Left ventricle myocardium inferior (tissue), 1 donor: ENCODE results near the gene UROC1. TPM values are rescaled to one million over a fixed set of nuclear protein-coding genes. Genes with fewer than 3 reads are reported as not detected.

ENCODE experiments used
- DNase-seq: peaks from one replicate; pipeline ENCODE4 v3.0.0-alpha.2; 2020
- H3K27ac ChIP-seq: fragments of 200-600 bp; replicated peaks from 2 replicates; pipeline ENCODE4 v1.8.0; 2021
- H3K27me3 ChIP-seq: fragments of 200-600 bp; 2 replicates; pipeline ENCODE4 v1.8.0; 2021; ENCODE audit warnings: low read depth
- H3K36me3 ChIP-seq: fragments of 200-600 bp; 2 replicates; pipeline ENCODE4 v1.8.0; 2021
- H3K4me1 ChIP-seq: fragments of 200-600 bp; 2 replicates; pipeline ENCODE4 v1.8.0; 2021
- H3K4me3 ChIP-seq: fragments of 200-600 bp; 2 replicates; pipeline ENCODE4 v1.8.0; 2021; ENCODE audit warnings: mild to moderate bottlenecking, moderate library complexity
- H3K9me3 ChIP-seq: fragments of 200-600 bp; replicated peaks from 2 replicates; pipeline ENCODE4 v1.8.0; 2021
- intact Hi-C: fragments of 100-400 bp; cut with micrococcal nuclease; formaldehyde crosslinking; loops from one replicate; pipeline ENCODE4 v1.11.0; 2022
- total RNA-seq: library from RNA; stranded (reverse); fragmentation: NEBNext Ultra II Directional; extraction: Animal tissue kit (Norgen Biotek cat#: 25700); gene quantifications from one replicate; pipeline ENCODE4 v1.2.1, GENCODE V29; 2021
- TF ChIP-seq, protein P1 (sequence below): fragments of 200-600 bp; IDR thresholded peaks from 2 replicates; pipeline ENCODE4 v1.8.0; 2021; ENCODE audit warnings: antibody characterized with exemption, mild to moderate bottlenecking, borderline replicate concordance
- donor health status: DM: no; HTN: yes; CAD: no; lungs with severe emphysema.

Gene UROC1
- total RNA-seq, 1 donor from 2014 or later: not detected

DNA sequence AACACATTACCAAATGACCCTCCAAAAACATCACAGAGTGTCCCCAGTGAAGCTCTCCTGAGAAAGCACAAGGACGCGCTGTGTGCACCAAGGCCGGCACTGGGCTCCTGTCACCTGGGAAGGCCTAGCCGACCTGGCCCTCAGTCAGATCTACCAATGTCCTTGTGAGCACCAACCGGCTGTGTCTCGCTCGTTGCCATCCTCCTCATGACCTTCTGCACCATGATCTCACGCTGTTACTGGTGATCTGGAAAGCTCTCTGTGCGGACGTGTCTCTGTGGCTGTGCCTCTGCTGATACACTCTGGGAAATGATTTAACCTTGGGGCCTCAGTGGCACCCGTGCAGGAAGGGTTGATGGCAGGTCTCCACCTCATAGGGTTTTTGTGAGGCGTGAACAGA is 66.1 kb downstream of the UROC1 start:
- TF ChIP-seq, protein P1, sequence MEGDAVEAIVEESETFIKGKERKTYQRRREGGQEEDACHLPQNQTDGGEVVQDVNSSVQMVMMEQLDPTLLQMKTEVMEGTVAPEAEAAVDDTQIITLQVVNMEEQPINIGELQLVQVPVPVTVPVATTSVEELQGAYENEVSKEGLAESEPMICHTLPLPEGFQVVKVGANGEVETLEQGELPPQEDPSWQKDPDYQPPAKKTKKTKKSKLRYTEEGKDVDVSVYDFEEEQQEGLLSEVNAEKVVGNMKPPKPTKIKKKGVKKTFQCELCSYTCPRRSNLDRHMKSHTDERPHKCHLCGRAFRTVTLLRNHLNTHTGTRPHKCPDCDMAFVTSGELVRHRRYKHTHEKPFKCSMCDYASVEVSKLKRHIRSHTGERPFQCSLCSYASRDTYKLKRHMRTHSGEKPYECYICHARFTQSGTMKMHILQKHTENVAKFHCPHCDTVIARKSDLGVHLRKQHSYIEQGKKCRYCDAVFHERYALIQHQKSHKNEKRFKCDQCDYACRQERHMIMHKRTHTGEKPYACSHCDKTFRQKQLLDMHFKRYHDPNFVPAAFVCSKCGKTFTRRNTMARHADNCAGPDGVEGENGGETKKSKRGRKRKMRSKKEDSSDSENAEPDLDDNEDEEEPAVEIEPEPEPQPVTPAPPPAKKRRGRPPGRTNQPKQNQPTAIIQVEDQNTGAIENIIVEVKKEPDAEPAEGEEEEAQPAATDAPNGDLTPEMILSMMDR: no peak
- intact Hi-C loops: no loop called here
- Histone ChIP-seq H3K4me3 (no peak overlapping the region), H3K27me3 (no peaks in the 10 kb centered on the region), H3K4me1 (peaks cover 7% of the 10 kb centered on the region), H3K9me3 (no peaks in the 10 kb centered on the region), H3K36me3 (peaks cover 69% of the 10 kb centered on the region), H3K27ac (no peak overlapping the region)
- DNase-seq: no peak

DNA sequence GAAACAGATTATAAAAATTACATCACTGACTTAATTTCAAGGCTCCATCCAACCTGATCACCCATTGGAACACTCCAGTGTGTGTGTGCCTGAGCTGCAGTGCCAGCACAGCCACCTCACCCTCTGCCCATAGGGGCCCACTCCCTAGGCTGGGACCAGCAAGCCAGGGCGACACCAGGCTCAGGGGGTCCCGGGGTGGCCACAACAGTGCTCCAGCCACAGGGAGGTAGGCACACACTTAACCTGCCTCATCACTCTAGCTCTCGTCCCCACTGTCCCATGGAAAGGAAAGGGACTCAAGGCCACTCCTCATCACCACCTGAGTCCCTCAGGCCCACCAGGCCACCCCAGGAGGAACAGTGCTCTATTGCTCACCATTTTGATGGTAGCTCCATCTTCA is 66.8 kb downstream of the UROC1 start:
- TF ChIP-seq, protein P1: no peak
- H3K4me1 ChIP-seq: peaks cover 2% of the 10 kb centered on the region
- no peak for DNase-seq

DNA sequence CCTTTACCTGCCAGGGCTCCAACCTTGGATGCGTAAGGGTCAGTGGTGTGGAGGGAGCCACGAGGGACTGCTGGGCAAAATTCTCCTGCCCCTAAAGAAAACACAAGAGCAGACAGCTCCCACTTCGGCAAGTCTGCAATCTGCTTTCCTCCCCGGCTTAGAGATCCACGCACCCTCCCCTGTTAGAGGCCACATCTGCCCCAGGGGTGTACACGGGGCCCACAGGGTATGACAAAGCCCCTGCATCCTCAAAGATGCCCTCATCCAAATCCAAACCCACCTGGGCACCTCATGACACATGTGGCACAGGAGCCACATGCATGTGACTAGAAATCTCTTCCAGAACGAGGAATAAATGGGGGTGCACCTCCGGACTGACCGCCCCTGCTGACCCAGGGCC is 67.4 kb downstream of the UROC1 start:
- TF ChIP-seq, protein P1: no peak
- H3K36me3 ChIP-seq: peaks cover 61% of the 10 kb centered on the region
- no peaks in the 10 kb centered on the region for H3K9me3 ChIP-seq
- H3K27me3 ChIP-seq: no peaks in the 10 kb centered on the region
- no peak overlapping the region for H3K4me3 ChIP-seq
- no peak for DNase-seq
- intact Hi-C loops: no loop called here
- H3K4me1 ChIP-seq: peaks cover 6% of the 10 kb centered on the region
- no peak overlapping the region for H3K27ac ChIP-seq

More for the DNA sequence above, 66.8 kb downstream of the UROC1 start:
- intact Hi-C loops: no loop called here
- no peaks in the 10 kb centered on the region for H3K27me3 ChIP-seq
- H3K27ac ChIP-seq: no peak overlapping the region
- H3K9me3 ChIP-seq: no peaks in the 10 kb centered on the region
- peaks cover 61% of the 10 kb centered on the region for H3K36me3 ChIP-seq
- H3K4me3 ChIP-seq: no peak overlapping the region

DNA sequence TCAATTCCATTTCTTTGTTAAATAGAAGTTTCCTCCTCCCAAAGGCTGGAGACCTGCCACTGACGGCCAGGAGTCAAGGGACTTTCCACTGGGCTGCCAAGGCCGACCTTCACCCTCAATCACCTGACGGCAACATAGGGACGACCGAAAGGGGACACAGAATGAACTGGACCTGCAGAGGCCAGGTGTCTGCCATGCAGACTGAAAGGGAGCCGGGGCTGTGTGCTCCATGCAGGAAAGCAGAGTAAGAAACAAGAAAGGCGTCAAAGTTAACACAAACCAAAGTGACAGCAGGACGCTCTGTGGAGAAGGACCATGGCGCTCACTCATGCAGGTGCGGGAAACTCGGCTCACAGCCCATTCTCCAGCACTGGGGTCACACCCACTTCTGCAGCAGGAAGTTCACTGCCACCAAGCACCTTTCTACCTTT is 67.9 kb downstream of the UROC1 start:
- intact Hi-C loops: no loop called here
- Histone ChIP-seq H3K9me3 (no peaks in the 10 kb centered on the region), H3K36me3 (peaks cover 57% of the 10 kb centered on the region), H3K27ac (no peak overlapping the region), H3K4me1 (peaks cover 6% of the 10 kb centered on the region), H3K27me3 (no peaks in the 10 kb centered on the region), H3K4me3 (no peak overlapping the region)
- no peak for DNase-seq
- TF ChIP-seq, protein P1: no peak

DNA sequence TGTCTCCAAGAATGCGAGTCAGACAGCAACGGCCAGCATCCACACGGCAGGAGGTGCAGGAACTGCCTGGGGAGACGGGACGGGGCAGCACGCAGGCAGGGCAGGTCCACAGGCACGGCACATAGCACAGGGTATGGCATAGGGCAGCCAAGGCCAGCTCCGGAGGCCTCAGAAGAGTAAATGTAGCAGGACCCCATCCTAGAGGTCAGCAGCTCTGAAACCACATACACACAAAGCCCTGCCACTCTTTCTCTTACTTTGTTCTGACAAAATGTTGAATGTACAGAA is 68.7 kb downstream of the UROC1 start:
- Histone ChIP-seq H3K4me1 (peaks cover 6% of the 10 kb centered on the region), H3K27ac (no peak overlapping the region), H3K36me3 (peaks cover 57% of the 10 kb centered on the region), H3K4me3 (no peak overlapping the region), H3K9me3 (no peaks in the 10 kb centered on the region), H3K27me3 (no peaks in the 10 kb centered on the region)
- intact Hi-C loops: no loop called here
- no peak for DNase-seq
- TF ChIP-seq, protein P1: no peak
